ENCODE results near the gene ZNF460. TPM values are rescaled to one million over a fixed set of nuclear protein-coding genes. Genes with fewer than 3 reads are reported as not detected.

The ZNF460 gene
- total RNA-seq, 1 experiment from 2014 or later = 65.9 TPM

DNA sequence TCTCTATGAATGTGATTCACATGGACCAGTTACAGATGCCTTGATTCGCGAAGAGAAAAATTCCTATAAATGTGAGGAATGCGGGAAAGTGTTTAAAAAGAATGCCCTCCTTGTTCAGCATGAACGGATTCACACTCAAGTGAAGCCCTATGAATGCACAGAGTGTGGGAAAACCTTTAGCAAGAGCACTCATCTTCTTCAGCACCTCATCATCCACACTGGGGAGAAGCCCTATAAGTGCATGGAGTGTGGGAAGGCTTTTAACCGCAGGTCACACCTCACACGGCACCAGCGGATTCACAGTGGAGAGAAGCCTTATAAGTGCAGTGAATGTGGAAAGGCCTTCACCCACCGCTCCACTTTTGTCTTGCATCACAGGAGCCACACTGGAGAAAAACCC, 47.7 kb downstream of the ZNF460 start:
- no peak overlapping the region for H2BK12ac ChIP-seq (ENCODE audit: insufficient read length, low read depth, low read length)

More for the DNA sequence above, 47.7 kb downstream of the ZNF460 start:
- H4K8ac ChIP-seq (replicated peaks; ENCODE audit: insufficient read length, low read depth, low read length) = no peak overlapping the region
- no peak overlapping the region for H3K27ac Mint-ChIP-seq
- H3K23ac ChIP-seq (ENCODE audit: insufficient read length, low read depth, low read length) = no peak overlapping the region
- H3K56ac ChIP-seq (ENCODE audit: insufficient read length, low read depth, low read length) = no peak overlapping the region
- H3K4me3 Mint-ChIP-seq = no peak overlapping the region
- H3K23me2 ChIP-seq (ENCODE audit: insufficient read length, low read depth, low read length, poor library complexity, severe bottlenecking) = no peaks in the 10 kb centered on the region
- no peak overlapping the region for H3K4ac ChIP-seq (ENCODE audit: low read depth, low read length)
- peaks cover 22 to 54% (median 51%) of the 10 kb centered on the region in 3 experiments for H3K36me3 Mint-ChIP-seq (ENCODE audit: insufficient read depth in 1 of 3, low read depth in 3 of 3)
- no peaks in the 10 kb centered on the region for H3K9me3 Mint-ChIP-seq
- H3K27me3 ChIP-seq (ENCODE audit: insufficient read depth, low read length) = no peaks in the 10 kb centered on the region
- no peak for DNase-seq
- no peak overlapping the region for H4K5ac ChIP-seq (ENCODE audit: insufficient read length, low read depth, low read length)
- no peak overlapping the region for H3T11ph ChIP-seq (ENCODE audit: low read length)
- no peak overlapping the region for H3K4me2 ChIP-seq (ENCODE audit: insufficient read depth, insufficient read length, low read length)
- H3K14ac ChIP-seq (ENCODE audit: insufficient read depth, low read length) = no peak overlapping the region
- TF ChIP-seq, protein P1, sequence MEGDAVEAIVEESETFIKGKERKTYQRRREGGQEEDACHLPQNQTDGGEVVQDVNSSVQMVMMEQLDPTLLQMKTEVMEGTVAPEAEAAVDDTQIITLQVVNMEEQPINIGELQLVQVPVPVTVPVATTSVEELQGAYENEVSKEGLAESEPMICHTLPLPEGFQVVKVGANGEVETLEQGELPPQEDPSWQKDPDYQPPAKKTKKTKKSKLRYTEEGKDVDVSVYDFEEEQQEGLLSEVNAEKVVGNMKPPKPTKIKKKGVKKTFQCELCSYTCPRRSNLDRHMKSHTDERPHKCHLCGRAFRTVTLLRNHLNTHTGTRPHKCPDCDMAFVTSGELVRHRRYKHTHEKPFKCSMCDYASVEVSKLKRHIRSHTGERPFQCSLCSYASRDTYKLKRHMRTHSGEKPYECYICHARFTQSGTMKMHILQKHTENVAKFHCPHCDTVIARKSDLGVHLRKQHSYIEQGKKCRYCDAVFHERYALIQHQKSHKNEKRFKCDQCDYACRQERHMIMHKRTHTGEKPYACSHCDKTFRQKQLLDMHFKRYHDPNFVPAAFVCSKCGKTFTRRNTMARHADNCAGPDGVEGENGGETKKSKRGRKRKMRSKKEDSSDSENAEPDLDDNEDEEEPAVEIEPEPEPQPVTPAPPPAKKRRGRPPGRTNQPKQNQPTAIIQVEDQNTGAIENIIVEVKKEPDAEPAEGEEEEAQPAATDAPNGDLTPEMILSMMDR (conservative IDR thresholded peaks at IDR 0.05) = no peak
- no peaks in the 10 kb centered on the region for H3K9me3 ChIP-seq (ENCODE audit: control insufficient read depth, low read depth, low read length)
- H3K27me3 Mint-ChIP-seq (ENCODE audit: low read depth) = no peaks in the 10 kb centered on the region
- no peak overlapping the region for H2BK5ac ChIP-seq (ENCODE audit: insufficient read length, low read length)
- no peak overlapping the region for H4K91ac ChIP-seq (ENCODE audit: insufficient read length, low read depth, low read length)
- H2BK15ac ChIP-seq (ENCODE audit: low read depth, low read length) = no peak overlapping the region
- no peak overlapping the region for H3K27ac ChIP-seq (ENCODE audit: insufficient read length, low read depth, low read length)
- no peak overlapping the region for H2BK120ac ChIP-seq (ENCODE audit: low read depth, low read length, poor library complexity, severe bottlenecking)
- no peaks in the 10 kb centered on the region for H3K4me1 Mint-ChIP-seq
- H2AFZ ChIP-seq (ENCODE audit: low read length) = no peak overlapping the region
- H3K18ac ChIP-seq (ENCODE audit: insufficient read length, low read depth, low read length) = no peak overlapping the region
- H3K79me2 ChIP-seq (ENCODE audit: insufficient read depth, low read length) = no peaks in the 10 kb centered on the region
- H3K4me1 ChIP-seq (ENCODE audit: insufficient read depth, low read length) = no peaks in the 10 kb centered on the region
- no peak overlapping the region for H2AK5ac ChIP-seq (ENCODE audit: insufficient read length, low read length)
- no CpG with 5 or more reads among the region's 8 CpGs for WGBS (ENCODE audit: extremely low coverage, insufficient read length, low lambda C conversion rate)
- H3K79me1 ChIP-seq (ENCODE audit: insufficient read depth, low read depth, low read length, poor library complexity, severe bottlenecking) = no peaks in the 10 kb centered on the region
- no peak overlapping the region for H3K9ac ChIP-seq (ENCODE audit: extremely low read depth, insufficient read length, low read length)
- H2BK20ac ChIP-seq (ENCODE audit: low read depth, low read length, poor library complexity, severe bottlenecking) = no peak overlapping the region
- H4K20me1 ChIP-seq (ENCODE audit: control insufficient read depth, insufficient read depth, insufficient read length) = peaks cover 2% of the 10 kb centered on the region
